Stomach (tissue), 4 donors: ENCODE results near the gene TUSC2.
A peak's percentile ranks its signal among the peaks of the same experiment; 100 is the strongest.

Source experiments
- CTCF ChIP-seq, 7 experiments: fragments of 450-650 bp in 4 of 7; fragments of 200-600 bp in 3 of 7; sonication (generic) in 3 of 7; IDR thresholded peaks; one replicate each; pipeline ENCODE4 v1.5.1; 2016 to 2019; ENCODE audit warnings: antibody characterized with exemption in 7 of 7, control low read depth in 2 of 7, mild to moderate bottlenecking in 1 of 7
- EP300 ChIP-seq: sonication (generic); formaldehyde crosslinking; IDR thresholded peaks from one replicate; pipeline ENCODE4 v1.6.1; 2017; ENCODE audit warnings: antibody characterized with exemption
- POLR2A ChIP-seq, 4 donors: fragments of 450-650 bp; IDR thresholded peaks; one replicate each; pipeline ENCODE4 v1.6.1; 2016; ENCODE audit warnings: antibody characterized with exemption in 4 of 4, control low read depth in 2 of 4, mild to moderate bottlenecking in 1 of 4, moderate library complexity in 1 of 4
- POLR2AphosphoS5 ChIP-seq, 3 donors: sonication (generic); formaldehyde crosslinking; IDR thresholded peaks; one replicate each; pipeline ENCODE4 v1.6.1; 2016; ENCODE audit warnings: antibody characterized with exemption in 3 of 3

GRCh38 chr3:50297896-50298725 lies 29.9 kb downstream of the TUSC2 start:
- TF ChIP-seq CTCF (IDR thresholded peaks at IDR 0.05): peak in 2 of 7 experiments; percentile 10 to 16
- TF ChIP-seq POLR2A (IDR thresholded peaks at IDR 0.05): no peak
- no peak for TF ChIP-seq POLR2AphosphoS5 (IDR thresholded peaks at IDR 0.05)
- no peak for TF ChIP-seq EP300
